PC-3 (cell line): Measurements from ENCODE around the gene DEPP1. TPM values are rescaled to one million over a fixed set of nuclear protein-coding genes. Genes with fewer than 3 reads are reported as not detected.

Experiments
- ATAC-seq: fragments of 200-7000 bp; cut with Tn5 transposase; 2 replicates; pipeline ENCODE4 v1.9.1; 2020; ENCODE audit warnings: mild to moderate bottlenecking, moderate library complexity
- BruUV-seq: library from RNA; stranded (reverse); fragments of 400-500 nt; replicated peaks from 2 replicates; lab custom pipeline; 2021; lab: Mats Ljungman, UMichigan
- CTCF ChIA-PET: fragments of 300-600 bp; sonication (Branson Sonifier 250); formaldehyde crosslinking; loops from one replicate; lab custom pipeline; 2022; ENCODE audit warnings: antibody characterized with exemption; lab: Charles Lee
- POLR2A ChIA-PET: fragments of 300-600 bp; sonication (Branson Sonifier 250); formaldehyde crosslinking; loops from one replicate; lab custom pipeline; 2022; ENCODE audit warnings: antibody characterized with exemption; ENCODE audit not compliant: unreplicated experiment; lab: Charles Lee
- DNase-seq: peaks from one replicate; pipeline ENCODE4 v3.0.0-alpha.2; 2015
- H2AFZ ChIP-seq: fragments of 300-600 bp; sonication (generic); 2 replicates; pipeline ENCODE4 v1.6.0; 2016; ENCODE audit warnings: antibody characterized with exemption, low read length
- H3F3A ChIP-seq: fragments of 300-600 bp; sonication (generic); one replicate; pipeline ENCODE4 v1.6.0; 2017; ENCODE audit warnings: antibody characterized with exemption, low read length, control low read depth, mild to moderate bottlenecking; ENCODE audit not compliant: unreplicated experiment
- H3K27ac ChIP-seq: fragments of 300-600 bp; sonication (generic); 2 replicates; pipeline ENCODE4 v1.5.1; 2016; ENCODE audit warnings: mild to moderate bottlenecking, low read length
- H3K27me3 ChIP-seq: fragments of 300-600 bp; sonication (generic); 2 replicates; pipeline ENCODE4 v1.6.1; 2016; ENCODE audit warnings: low read length, mixed read lengths
- H3K36me3 ChIP-seq: fragments of 300-600 bp; sonication (generic); 2 replicates; pipeline ENCODE4 v1.6.1; 2016; ENCODE audit warnings: low read depth, mixed run types, low read length, mixed read lengths
- H3K4me1 ChIP-seq: fragments of 300-600 bp; sonication (generic); 2 replicates; pipeline ENCODE4 v1.5.1; 2016; ENCODE audit warnings: low read length; ENCODE audit not compliant: insufficient read depth
- H3K4me2 ChIP-seq: fragments of 300-600 bp; sonication (generic); 2 replicates; pipeline ENCODE4 v1.6.0; 2016; ENCODE audit warnings: low read length
- H3K4me3 ChIP-seq: fragments of 300-600 bp; sonication (generic); 2 replicates; pipeline ENCODE4 v1.5.1; 2016; ENCODE audit warnings: mild to moderate bottlenecking, low read length, mixed read lengths
- H3K79me2 ChIP-seq: fragments of 300-600 bp; sonication (generic); 2 replicates; pipeline ENCODE4 v1.6.1; 2017; ENCODE audit warnings: low read length, mixed read lengths
- H3K9ac ChIP-seq: fragments of 300-600 bp; sonication (generic); 2 replicates; pipeline ENCODE4 v1.6.0; 2016; ENCODE audit warnings: mild to moderate bottlenecking, low read length
- H3K9me2 ChIP-seq: fragments of 300-600 bp; sonication (generic); replicated peaks from 2 replicates; pipeline ENCODE4 v1.6.1; 2016; ENCODE audit warnings: mixed run types, low read length, mixed read lengths
- H3K9me3 ChIP-seq: fragments of 300-600 bp; sonication (generic); 2 replicates; pipeline ENCODE4 v1.6.1; 2016; ENCODE audit warnings: low read length, mixed read lengths
- H4K20me1 ChIP-seq: fragments of 300-600 bp; sonication (generic); 2 replicates; pipeline ENCODE4 v1.6.1; 2016; ENCODE audit warnings: low read length, mixed read lengths
- EZH2 ChIP-seq: fragments of 300-600 bp; sonication (generic); IDR thresholded peaks from one replicate; pipeline ENCODE4 v1.6.1; 2017; ENCODE audit warnings: antibody characterized with exemption, mild to moderate bottlenecking, low read length; ENCODE audit not compliant: unreplicated experiment
- EZH2phosphoT487 ChIP-seq: fragments of 300-600 bp; sonication (generic); IDR thresholded peaks from 2 replicates; pipeline ENCODE4 v1.6.1; 2018; ENCODE audit warnings: mild to moderate bottlenecking, antibody characterized with exemption, low read length, borderline replicate concordance
- intact Hi-C: fragments of 100-400 bp; cut with micrococcal nuclease; formaldehyde crosslinking; loops from 2 replicates; pipeline ENCODE4 v1.9.0; 2023
- total RNA-seq: library from RNA; depleted of rRNA; stranded (reverse); fragments of >200 nt; gene quantifications from 2 replicates; pipeline ENCODE4 v1.2.3, GENCODE V29; 2014
- TF ChIP-seq, protein P1 (sequence below): fragments of 300-600 bp; sonication (generic); conservative IDR thresholded peaks from 2 replicates; pipeline ENCODE4 v1.5.1; 2017; ENCODE audit warnings: antibody characterized with exemption, low read depth, mild to moderate bottlenecking, low read length

DEPP1 gene
- total RNA-seq, 1 experiment from 2014 or later = 9.0 TPM

DNA sequence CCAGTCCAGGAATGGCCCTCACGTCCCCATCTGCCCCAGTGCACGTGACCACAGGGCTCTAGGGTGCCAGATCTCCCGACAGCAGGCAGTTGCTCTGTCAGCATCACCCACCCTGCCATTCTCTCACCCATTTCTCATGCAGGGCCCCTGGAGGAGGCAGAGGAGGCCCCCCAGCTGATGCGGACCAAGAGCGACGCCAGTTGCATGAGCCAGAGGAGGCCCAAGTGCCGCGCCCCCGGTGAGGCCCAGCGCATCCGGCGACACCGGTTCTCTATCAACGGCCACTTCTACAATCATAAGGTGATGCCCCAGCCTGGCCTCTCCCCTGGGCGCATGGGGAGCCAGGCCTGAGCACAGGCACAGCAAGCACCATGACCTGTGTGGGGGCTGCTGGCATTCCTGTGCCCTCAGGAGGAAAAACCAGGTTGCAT is 6.1 kb upstream of the DEPP1 start:
- ATAC-seq (no peak), DNase-seq (no peak)
- no peak overlapping the region for H2AFZ ChIP-seq
- H3K4me1 ChIP-seq = peaks cover 35% of the 10 kb centered on the region
- H3K9ac ChIP-seq = no peak overlapping the region
- POLR2A ChIA-PET = no interaction called here
- H3K9me3 ChIP-seq = no peaks in the 10 kb centered on the region
- no TSS peak for BruUV-seq
- no peak overlapping the region for H3K4me2 ChIP-seq
- no peaks in the 10 kb centered on the region for H3K9me2 ChIP-seq
- intact Hi-C loops = no loop called here
- peaks cover 5% of the 10 kb centered on the region for H3F3A ChIP-seq
- H3K36me3 ChIP-seq = no peaks in the 10 kb centered on the region
- TF ChIP-seq EZH2 (no peak), EZH2phosphoT487 (no peak)
- TF ChIP-seq, protein P1, sequence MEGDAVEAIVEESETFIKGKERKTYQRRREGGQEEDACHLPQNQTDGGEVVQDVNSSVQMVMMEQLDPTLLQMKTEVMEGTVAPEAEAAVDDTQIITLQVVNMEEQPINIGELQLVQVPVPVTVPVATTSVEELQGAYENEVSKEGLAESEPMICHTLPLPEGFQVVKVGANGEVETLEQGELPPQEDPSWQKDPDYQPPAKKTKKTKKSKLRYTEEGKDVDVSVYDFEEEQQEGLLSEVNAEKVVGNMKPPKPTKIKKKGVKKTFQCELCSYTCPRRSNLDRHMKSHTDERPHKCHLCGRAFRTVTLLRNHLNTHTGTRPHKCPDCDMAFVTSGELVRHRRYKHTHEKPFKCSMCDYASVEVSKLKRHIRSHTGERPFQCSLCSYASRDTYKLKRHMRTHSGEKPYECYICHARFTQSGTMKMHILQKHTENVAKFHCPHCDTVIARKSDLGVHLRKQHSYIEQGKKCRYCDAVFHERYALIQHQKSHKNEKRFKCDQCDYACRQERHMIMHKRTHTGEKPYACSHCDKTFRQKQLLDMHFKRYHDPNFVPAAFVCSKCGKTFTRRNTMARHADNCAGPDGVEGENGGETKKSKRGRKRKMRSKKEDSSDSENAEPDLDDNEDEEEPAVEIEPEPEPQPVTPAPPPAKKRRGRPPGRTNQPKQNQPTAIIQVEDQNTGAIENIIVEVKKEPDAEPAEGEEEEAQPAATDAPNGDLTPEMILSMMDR = no peak
- H4K20me1 ChIP-seq = no peaks in the 10 kb centered on the region
- no peaks in the 10 kb centered on the region for H3K79me2 ChIP-seq
- no peak overlapping the region for H3K4me3 ChIP-seq
- no peak overlapping the region for H3K27ac ChIP-seq
- no peaks in the 10 kb centered on the region for H3K27me3 ChIP-seq
- CTCF ChIA-PET = no interaction called here

DNA sequence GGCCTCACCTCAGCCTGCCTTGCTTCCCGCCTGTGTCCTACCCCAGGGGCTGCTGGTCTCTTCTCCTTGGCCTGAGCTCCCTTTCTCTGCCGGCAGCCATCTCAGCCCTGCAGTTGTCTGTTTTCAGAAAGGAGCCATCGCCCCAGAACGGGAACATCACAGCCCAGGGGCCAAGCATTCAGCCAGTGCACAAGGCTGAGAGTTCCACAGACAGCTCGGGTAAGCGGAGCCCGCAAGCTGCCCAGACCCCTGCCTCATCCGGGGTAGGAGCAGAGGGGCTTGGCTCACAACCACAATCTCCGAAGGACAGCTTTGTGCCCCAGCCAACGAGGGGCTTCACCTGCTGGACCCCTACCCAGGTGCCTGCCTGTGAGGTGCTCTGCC is 5.3 kb upstream of the DEPP1 start:
- no peak for ATAC-seq
- TF ChIP-seq EZH2 = no peak
- TF ChIP-seq, protein P1 = no peak
- no peak for TF ChIP-seq EZH2phosphoT487
- no peaks in the 10 kb centered on the region for H3K9me3 ChIP-seq
- no peaks in the 10 kb centered on the region for H3K79me2 ChIP-seq
- no peaks in the 10 kb centered on the region for H3K27me3 ChIP-seq
- no peak overlapping the region for H3K27ac ChIP-seq
- no peak overlapping the region for H3K4me2 ChIP-seq
- no peak overlapping the region for H3K4me3 ChIP-seq
- intact Hi-C loops = no loop called here
- DNase-seq = no peak
- CTCF ChIA-PET = no interaction called here
- BruUV-seq = no TSS peak
- no peaks in the 10 kb centered on the region for H3K36me3 ChIP-seq
- no peak overlapping the region for H3K9ac ChIP-seq
- no peak overlapping the region for H2AFZ ChIP-seq
- H3K4me1 ChIP-seq = peaks cover 43% of the 10 kb centered on the region
- H3F3A ChIP-seq = peaks cover 5% of the 10 kb centered on the region
- no peaks in the 10 kb centered on the region for H4K20me1 ChIP-seq
- no peaks in the 10 kb centered on the region for H3K9me2 ChIP-seq
- POLR2A ChIA-PET = no interaction called here

DNA sequence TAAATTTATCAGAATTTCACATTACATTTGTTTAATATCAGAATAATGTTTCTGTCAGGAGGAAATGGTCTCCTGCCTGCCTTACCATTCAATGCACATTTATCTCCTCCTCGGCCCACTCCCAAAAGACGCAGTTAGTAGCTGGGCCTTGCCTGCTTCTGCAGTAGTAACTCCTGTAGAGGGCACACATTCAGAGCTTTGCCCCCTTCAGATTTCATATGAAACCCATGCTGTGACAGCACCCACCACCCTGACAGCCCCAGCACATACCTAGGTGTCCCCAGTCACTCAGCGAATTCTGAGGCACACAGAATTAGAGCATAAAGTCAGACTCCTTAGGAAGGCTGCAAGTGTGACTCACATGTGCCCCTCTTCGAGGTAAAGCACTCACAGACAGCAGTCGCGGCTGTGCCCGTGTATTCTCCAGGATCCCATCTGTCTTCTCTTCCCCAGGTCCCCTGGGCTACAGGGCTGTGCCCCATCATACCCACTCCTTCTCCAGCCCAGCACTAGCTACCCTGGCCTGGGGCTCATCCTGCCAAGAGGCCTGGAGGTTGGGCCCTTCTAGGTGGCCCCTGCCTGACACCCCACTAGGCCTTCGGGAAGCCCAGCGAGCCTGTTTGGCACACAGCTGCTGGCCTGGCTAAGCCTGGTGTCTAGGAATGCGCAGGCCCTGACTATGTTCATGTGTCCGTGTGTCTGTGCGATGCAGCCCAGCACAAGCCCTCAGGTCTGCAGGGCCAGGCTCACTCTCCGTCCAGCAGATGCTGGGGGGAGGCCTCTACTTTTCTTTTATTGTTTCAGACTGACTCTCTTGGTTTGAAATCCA is 4.7 kb upstream of the DEPP1 start:
- BruUV-seq = no TSS peak
- POLR2A ChIA-PET = no interaction called here
- CTCF ChIA-PET = interaction anchor here (1.4 kb wide), 1 partner anchor 18 kb away, joined by 8 read pairs; no protein-coding TSS in a partner anchor

More for the DNA sequence above, 4.7 kb upstream of the DEPP1 start:
- no peaks in the 10 kb centered on the region for H3K36me3 ChIP-seq
- H3K9me2 ChIP-seq = no peaks in the 10 kb centered on the region
- DNase-seq = no peak
- H3K9me3 ChIP-seq = no peaks in the 10 kb centered on the region
- H3K4me2 ChIP-seq = peak overlapping the region; percentile 77; the same call in 1 of the 2 replicates
- no peaks in the 10 kb centered on the region for H3K27me3 ChIP-seq
- H3K4me3 ChIP-seq = no peak overlapping the region
- H3K4me1 ChIP-seq = peaks cover 49% of the 10 kb centered on the region
- no peaks in the 10 kb centered on the region for H4K20me1 ChIP-seq
- no peak for ATAC-seq
- H3K9ac ChIP-seq = no peak overlapping the region
- TF ChIP-seq EZH2phosphoT487 (no peak), EZH2 (no peak)
- TF ChIP-seq, protein P1 = no peak
- H3K27ac ChIP-seq = no peak overlapping the region
- H3K79me2 ChIP-seq = 0 out of 2 replicates have a peak, but pooled peaks cover 2% of the 10 kb centered on the region
- intact Hi-C loops = no loop called here
- H2AFZ ChIP-seq = no peak overlapping the region
- H3F3A ChIP-seq = peaks cover 5% of the 10 kb centered on the region
